Caki2 (cell line): ENCODE results near the gene KRT83. TPM values are rescaled to one million over a fixed set of nuclear protein-coding genes. Genes with fewer than 3 reads are reported as not detected.
"Not testable (repeated sequence)": the region's sequence is repeated elsewhere in the genome, so short reads cannot be mapped to it uniquely, and the experiment has no call there.

ENCODE experiments used
- DNase-seq: peaks from one replicate; pipeline ENCODE4 v3.0.0-alpha.2; 2015; ENCODE audit warnings: low read depth
- in situ Hi-C: cut with HindIII; loops from 2 replicates; pipeline ENCODE4 v1.10.0; 2016; ENCODE audit warnings: low sequenced_read_pairs, low pct_unique_long_range_greater_than_20kb, mixed read lengths
- total RNA-seq: library from RNA; depleted of rRNA; stranded (reverse); fragments of >200 nt; shearing (Covaris generic); gene quantifications from 2 replicates; pipeline ENCODE4 v1.2.3, GENCODE V29; 2014; ENCODE audit warnings: low replicate concordance

Gene KRT83
- total RNA-seq, 1 experiment from 2014 or later, result not detected

GRCh38 chr12:52300796-52301691, 20.2 kb downstream of the KRT83 start:
- in situ Hi-C loops, result no loop called here

DNA sequence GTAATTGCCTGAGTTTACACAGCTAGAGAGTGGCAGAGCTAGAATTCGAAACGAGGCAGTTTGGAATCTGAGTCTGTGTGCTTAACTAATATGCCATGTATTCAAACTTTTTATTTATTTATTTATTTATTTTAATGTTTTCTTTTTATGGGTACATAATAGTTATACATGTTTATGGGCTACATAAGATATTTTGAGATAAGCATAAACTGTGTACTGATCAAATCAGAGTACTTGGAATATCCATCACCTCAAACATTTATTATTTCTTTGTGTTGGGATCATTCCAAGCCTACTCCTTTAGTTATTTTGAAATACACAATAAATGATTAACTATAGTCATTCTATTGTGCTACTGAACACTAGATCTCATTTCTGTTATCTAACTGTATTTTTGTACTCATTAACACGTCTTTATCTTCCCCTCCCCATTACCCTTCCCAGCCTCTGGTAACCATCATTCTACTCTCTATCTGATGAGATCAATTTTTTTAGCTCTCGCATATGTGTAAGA, 22.5 kb downstream of the KRT83 start:
- no peak for DNase-seq

More at GRCh38 chr12:52300796-52301691, 20.2 kb downstream of the KRT83 start:
- no peak for DNase-seq

DNA sequence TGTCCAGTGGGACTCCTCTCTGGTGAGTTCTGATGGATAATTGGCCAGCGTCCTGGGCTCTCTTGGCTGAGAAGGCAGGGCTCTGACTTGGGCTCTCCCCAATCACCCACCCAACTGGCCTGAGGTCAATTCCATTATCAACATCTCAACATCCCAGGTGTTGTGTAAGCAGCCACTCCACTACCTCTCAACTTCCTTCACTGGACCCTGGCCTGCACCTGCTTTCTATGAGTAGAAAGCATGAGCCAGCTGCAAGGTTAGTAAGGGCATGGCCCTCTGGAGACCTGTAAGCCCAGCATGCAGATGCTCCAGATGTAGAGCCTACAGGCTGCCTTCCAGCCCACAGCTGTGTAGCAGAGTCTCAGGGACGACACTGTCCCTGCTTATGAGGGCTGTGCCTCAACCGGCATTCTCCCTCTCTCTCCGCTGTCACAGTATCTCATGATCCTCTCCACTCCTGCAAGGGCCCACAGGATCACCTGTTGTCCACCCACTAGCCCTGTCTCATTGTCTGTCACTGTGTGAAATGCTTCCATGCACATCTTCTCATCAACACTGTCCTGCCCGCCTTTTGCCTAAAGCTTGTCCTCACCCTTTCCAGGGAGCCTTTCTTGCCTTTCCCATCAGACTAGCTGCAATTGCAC, 24.5 kb downstream of the KRT83 start:
- in situ Hi-C loops, result no loop called here
- no peak for DNase-seq

More for the DNA sequence above, 22.5 kb downstream of the KRT83 start:
- in situ Hi-C loops, result no loop called here

DNA sequence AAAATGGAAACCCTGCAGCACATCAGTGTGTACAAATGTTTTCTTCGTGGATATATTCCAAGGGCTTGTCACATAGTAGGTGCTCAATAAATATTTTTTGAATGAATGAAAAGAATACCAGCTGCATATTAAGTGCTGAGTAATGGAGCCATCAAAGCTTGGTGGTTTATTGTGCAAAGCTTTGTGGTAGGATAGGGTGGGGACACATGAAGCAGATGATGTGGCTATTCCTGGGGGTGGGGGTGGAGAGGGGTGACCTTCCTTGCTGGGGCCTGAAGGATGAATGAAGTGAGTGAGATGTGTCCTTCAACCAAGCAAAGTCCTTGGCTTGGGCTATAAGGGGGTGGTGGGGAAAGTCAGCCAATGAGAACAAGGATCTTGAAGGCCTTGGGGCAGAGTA, 25.5 kb downstream of the KRT83 start:
- in situ Hi-C loops, result no loop called here
- no peak for DNase-seq

- in situ Hi-C loops, result no loop called here
- no peak for DNase-seq
These were observed 26.4 kb downstream of the KRT83 start for GRCh38 chr12:52294803-52295202.

GRCh38 chr12:52293926-52294325, 27.3 kb downstream of the KRT83 start:
- in situ Hi-C loops, result no loop called here
- no peak for DNase-seq

- DNase-seq, result no peak
- in situ Hi-C loops, result no loop called here
These were observed 29.8 kb downstream of the KRT83 start, which contains the start of gene KRT81 for GRCh38 chr12:52291267-52291935. TSS of gene KRT81 (minus strand) at chr12:52291534. CDS start at chr12:52291465, 69 bp downstream.

DNA sequence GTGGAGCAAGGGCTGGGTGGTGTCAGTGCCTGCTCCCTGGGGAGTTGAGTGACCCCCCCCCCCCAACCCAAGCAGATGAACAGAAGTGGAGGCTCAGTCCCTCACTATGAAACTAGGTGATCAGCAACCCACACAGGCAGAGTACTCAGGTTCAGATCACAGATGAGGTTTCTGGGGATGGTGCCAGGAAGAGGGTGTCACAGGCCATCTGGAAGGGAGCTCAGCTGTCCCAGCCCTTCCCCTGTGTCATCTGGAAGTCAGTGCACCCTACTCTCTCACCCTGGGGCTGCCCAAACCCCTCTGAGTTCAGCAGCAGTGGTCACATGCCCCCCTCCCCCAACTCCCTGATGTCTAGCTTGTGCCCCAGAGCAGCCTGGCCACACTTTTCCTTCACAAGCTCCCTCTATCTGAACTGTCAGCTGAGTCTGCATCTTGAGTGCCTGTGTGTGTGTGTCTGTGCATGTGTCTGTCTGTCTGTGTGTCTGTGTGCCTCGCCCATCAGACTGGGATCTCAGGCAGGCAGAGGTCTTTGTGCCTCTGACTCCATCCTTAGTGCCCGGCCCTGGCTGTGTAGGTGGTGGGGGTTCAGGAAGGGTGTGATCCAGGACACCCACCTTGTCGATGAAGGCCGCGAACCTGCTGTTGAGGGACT, 30.6 kb downstream of the KRT83 start:
- DNase-seq, in situ Hi-C loops: not testable (repeated sequence)

DNA sequence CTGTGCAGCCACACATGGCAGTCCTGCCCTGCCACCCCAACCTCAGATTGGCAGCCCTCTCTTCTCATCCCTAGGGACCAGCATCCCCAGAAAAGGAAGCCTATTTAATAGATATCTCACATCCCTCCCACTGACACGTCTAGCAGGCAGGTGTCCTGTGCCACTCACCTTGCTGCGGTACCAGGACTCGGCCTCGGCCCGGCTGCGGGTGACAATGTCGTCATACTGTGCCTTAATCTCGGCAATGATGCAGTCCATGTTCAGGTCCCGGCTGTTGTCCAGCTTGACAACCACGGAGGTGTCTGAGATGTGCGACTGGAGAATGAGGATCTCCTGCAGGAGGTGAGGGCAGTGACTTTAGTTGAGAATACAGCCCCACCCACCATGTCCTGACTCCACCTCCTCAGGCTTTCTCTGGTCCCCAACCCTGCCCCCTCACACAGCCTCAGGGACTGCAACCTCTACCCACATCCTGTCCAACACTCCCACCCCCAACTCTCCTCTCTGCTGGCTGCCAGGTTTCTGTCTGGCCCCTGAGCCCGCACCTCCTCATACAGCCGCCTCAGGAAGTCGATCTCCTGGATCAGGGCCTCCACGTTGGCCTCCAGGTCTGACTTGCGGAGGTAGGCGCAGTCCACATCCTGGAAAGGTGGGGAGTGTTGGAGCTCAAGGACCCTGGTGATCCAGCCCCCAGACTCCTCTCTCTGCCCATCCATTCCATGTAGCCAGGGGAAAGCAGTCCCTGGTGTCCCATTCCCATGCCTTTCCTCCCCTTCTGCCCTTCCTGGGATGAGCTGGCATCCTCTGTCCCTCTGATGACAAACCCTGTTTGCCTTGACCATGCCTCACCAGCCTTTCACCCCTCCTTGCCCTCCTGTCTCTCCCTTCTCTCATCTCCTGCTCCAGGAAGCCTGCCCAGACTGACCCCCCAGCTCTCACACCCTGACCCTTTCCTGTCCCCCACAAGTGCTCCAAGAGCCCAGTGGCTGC, 33.1 kb downstream of the KRT83 start:
- in situ Hi-C loops, DNase-seq: not testable (repeated sequence)

DNA sequence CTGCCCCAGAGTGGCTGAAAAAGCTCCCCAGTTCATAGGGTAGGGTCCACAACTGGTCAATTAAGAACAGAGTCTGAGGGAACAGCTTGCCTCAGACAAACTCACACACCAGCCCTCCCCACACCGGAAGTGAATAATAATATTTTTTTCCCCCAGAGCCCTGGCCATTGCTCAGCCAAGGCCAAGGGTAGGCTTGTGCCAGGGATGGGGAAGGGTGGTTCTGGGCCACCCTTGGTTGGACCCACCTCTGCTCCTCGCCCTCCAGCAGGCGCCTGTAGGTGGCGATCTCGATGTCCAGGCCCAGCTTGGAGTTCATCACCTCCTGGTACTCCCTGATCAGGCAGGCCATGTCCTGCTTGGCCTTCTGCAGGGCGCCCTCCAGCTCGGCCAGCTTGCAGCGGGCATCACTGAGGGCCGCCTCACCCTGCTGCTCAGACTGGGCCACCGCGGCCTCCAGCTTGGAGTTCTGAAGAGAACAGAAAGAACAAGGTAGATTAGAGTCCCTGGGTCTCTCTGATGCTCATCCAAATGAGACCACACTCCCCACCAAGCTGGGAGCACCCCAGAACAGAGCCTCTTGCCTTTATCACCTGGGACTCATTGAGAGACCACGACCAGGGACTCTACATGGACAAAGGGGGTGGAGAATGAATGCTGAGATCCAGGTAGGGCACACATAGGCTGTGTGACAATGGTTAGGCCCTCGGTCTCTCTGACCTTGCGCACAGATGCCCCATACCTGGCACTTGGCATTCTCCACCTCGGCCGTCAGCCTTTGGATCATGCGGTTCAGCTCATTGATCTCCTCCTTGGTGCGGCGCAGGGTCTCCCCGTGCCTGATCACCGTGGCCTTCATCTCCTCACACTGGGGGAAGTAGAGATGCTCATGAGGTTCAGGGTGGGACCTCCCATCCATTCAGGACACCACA, 34.1 kb downstream of the KRT83 start:
- DNase-seq, in situ Hi-C loops: not testable (repeated sequence)

- DNase-seq, result no peak
- in situ Hi-C loops, result no loop called here
These were observed 35.2 kb downstream of the KRT83 start for GRCh38 chr12:52285851-52286530.

DNA sequence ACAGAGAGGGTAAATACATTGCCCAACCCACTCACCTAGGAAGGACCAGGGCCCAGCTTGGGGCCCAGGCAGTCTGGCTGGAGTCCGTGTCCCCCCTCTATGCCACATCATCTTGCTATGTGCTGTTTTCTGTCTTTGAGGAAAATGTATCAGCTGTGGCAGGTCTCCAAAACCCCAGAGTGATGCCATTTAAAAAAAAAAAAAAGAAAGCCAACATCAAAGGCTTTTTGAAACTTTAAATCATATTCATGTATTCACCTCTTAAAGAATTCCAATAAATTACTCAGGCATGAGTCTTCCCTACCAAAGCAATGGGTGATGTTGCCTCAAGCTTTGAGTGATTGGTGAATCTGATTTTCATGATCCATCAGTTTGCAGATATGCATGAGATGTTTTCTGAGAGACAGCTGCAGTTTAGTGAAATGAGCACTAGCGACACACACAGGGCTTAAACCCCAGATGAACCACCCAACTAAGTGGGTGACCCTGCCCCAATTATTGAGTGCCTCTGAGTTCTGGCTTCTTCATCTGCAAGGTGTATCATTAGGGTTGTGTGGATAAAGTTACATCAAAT, 35.9 kb downstream of the KRT83 start:
- DNase-seq, result peak; percentile 48
- in situ Hi-C loops, result no loop called here

- no peak for DNase-seq
- in situ Hi-C loops, result loop anchor here (5.0 kb wide), 1 partner anchor 67 kb away; no protein-coding TSS in a partner anchor
These were observed 36.5 kb downstream of the KRT83 start for GRCh38 chr12:52284562-52285171.

DNA sequence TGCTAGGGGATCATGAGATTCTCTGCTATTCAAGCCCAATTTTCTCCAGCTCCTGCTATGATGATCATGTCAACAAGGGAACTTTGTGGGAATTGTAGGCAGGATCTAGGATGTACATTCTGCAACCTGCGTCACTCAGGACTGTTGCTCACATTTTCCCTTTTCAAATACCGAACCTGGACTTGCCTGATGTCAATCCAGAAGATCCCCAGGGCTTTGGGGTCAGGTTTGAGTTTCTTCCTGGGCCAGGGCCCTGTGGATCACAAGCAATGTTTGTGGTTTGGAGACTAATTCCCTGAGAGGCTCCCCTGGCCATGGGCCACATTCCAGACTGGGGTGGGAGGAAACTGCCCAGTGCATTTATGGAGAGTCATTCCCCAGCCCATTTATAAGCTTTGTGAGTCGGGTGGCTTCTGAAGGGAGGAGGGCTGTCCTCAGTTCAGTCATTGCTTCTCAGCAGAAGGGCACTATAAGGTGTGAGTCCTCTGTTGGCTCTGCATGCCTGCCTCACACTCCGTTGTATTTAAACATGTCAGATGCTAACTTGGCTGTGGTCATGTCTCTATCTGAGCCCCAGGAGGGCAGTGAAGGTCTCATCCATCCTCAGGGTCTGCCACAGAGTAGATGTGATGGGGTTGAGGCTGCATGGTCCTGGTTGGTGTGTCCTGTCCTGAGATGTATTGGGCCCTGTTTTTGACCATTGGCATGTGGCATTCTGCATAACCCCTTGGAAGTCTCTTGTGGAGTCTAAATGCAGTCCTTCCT, 40.2 kb downstream of the KRT83 start:
- peak; percentile 99 for DNase-seq
- in situ Hi-C loops, result loop anchor here (5.0 kb wide), 1 partner anchor 64 kb away; no protein-coding TSS in a partner anchor
